NCI-H748 (cell line): ENCODE results near the gene RIT2.
"Not testable (repeated sequence)": the region's sequence is repeated elsewhere in the genome, so short reads cannot be mapped to it uniquely, and the experiment has no call there.

Experiments
- DNase-seq: peaks from one replicate; lab custom pipeline; 2025; ENCODE audit not compliant: unreplicated experiment; lab: John Stamatoyannopoulos, UW

RIT2 gene

GRCh38 chr18:42854558-42854957, 260.9 kb downstream of the RIT2 start:
- DNase-seq = no peak

- peak; percentile 83 for DNase-seq
Observed at GRCh38 chr18:42850174-42851083, 265.1 kb downstream of the RIT2 start.

- no peak for DNase-seq
Observed at GRCh38 chr18:42839408-42839807, 276.1 kb downstream of the RIT2 start.

- no peak for DNase-seq
Observed at GRCh38 chr18:42838546-42839145, 276.8 kb downstream of the RIT2 start.

- DNase-seq = no peak
Observed at GRCh38 chr18:42830936-42831335, 284.5 kb downstream of the RIT2 start.

- DNase-seq = peak; percentile 14
Observed at GRCh38 chr18:42828881-42829280, 286.6 kb downstream of the RIT2 start.

- DNase-seq = no peak
Observed at GRCh38 chr18:42824178-42824577, 291.3 kb downstream of the RIT2 start.

- no peak for DNase-seq
Observed at GRCh38 chr18:42822711-42823110, 292.8 kb downstream of the RIT2 start.

- no peak for DNase-seq
Observed at GRCh38 chr18:42821492-42821891, 294.0 kb downstream of the RIT2 start.

- DNase-seq = no peak
Observed at GRCh38 chr18:42814618-42815017, 300.9 kb downstream of the RIT2 start.

GRCh38 chr18:42814184-42814583, 301.3 kb downstream of the RIT2 start:
- DNase-seq = no peak

- DNase-seq = no peak
Observed at GRCh38 chr18:42813570-42813969, 301.9 kb downstream of the RIT2 start.

GRCh38 chr18:42807887-42808286, 307.6 kb downstream of the RIT2 start:
- DNase-seq = no peak

GRCh38 chr18:42801706-42802105, 313.8 kb downstream of the RIT2 start:
- no peak for DNase-seq

GRCh38 chr18:42798606-42799170, 316.8 kb downstream of the RIT2 start:
- peak; percentile 65 for DNase-seq

- not testable (repeated sequence) for DNase-seq
Observed at GRCh38 chr18:42795213-42795789, 320.2 kb downstream of the RIT2 start.

- DNase-seq = no peak
Observed at GRCh38 chr18:42792731-42793130, 322.8 kb downstream of the RIT2 start.

GRCh38 chr18:42784632-42785031, 330.9 kb downstream of the RIT2 start:
- no peak for DNase-seq

GRCh38 chr18:42782929-42783328, 332.6 kb downstream of the RIT2 start:
- DNase-seq = no peak

GRCh38 chr18:42781298-42781815, 334.1 kb downstream of the RIT2 start:
- no peak for DNase-seq

GRCh38 chr18:42780171-42780570, 335.3 kb downstream of the RIT2 start:
- DNase-seq = no peak
